NCI-H2227 treated with DMSO at 0.1 percent for 48 hours (cell line): ENCODE data around the gene TXNRD1.
"Not testable (repeated sequence)": the region's sequence is repeated elsewhere in the genome, so short reads cannot be mapped to it uniquely, and the experiment has no call there.

ENCODE experiments used
- DNase-seq: peaks from one replicate; lab custom pipeline; 2025; lab: John Stamatoyannopoulos, UW

TXNRD1 gene

DNA sequence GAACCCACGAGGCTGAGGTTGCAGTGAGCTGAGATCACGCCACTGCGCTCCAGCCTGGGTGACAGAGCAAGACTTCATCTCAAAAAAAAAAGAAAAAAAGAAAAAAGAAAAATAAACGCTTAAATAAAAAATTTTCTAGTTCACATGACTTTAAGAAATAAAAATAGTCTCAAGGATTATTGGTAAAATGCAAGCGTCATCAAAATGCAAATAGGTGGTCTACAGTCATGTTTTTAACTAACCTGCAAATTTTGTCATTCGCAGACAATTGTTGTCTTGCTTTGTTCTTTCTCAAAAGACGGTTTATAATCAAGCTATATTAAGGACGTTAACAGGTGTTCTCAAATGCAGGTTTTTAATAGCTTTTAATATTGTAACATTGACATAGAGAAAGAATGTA, 22.4 kb downstream of the TXNRD1 start:
- no peak for DNase-seq

DNA sequence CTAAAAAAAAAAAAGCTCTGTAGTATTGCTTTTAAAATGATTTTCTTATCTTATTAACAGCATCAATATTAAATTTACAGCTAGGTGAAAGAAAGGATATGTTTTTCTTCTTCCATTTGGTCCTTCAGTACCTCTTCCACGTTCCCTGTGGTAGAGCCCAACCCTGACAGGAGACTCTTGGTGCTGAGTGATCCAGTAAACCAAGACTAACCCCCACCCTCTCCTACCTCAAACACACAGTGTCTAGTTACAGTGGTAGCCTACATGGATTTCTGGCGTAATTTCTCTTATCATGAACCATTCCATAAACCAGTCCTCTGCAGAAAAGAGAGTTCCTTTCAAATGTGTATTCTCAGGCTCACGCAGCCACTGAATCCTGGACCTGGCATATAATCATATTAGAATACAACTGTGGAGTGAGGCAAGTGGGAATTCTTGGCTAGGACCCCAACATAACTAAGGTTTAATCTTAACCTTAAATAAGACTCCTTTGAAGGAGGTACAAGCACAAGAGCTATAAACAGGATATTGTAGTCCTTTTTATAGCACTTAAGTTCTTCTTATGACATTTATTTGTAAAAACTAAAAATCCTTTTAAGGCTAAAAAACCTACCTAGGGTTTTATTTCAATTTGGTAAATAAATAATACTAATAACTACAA, 27.1 kb downstream of the TXNRD1 start:
- no peak for DNase-seq

DNA sequence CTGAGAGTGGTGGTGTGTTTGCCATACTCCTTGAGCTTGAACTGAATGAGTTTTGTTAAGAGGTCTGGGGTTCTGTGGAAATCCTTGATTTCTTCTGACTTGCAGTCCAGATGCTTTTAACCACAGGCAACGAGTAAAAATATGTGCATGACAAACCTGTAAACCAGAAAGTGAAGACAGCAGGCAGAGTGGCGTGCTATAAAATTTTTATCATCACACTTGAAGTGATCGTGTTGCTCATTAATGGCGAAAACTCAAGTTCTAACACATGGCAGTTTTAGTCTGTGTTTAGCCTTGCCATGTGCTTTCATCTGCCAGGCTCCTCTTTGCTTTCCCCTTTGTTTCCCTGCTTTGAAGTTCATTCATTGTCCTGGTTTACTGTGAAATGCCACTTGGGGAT, 28.0 kb downstream of the TXNRD1 start:
- no peak for DNase-seq

DNA sequence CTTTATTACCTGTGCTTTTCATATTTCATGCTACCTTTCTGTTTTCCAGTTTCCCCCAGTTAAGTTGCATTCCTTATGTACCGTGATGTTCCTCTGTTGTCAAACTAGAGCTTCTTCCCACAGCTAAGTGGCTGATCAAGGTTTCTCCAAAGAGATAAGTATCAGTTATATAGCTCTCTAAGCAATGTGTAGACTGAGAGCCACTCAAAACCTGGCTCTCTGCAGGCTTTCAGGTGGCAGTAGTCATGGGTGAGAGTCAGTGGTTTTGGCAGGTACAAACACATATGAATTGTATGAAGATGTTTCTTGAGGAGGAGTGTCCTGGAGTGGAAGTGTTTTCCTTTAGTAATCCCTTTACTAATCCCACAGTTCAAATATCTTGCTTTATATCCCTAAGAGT, 28.4 kb downstream of the TXNRD1 start:
- DNase-seq, result no peak

- no peak for DNase-seq
Observed at GRCh38 chr12:104247698-104248097, 32.1 kb downstream of the TXNRD1 start.

DNA sequence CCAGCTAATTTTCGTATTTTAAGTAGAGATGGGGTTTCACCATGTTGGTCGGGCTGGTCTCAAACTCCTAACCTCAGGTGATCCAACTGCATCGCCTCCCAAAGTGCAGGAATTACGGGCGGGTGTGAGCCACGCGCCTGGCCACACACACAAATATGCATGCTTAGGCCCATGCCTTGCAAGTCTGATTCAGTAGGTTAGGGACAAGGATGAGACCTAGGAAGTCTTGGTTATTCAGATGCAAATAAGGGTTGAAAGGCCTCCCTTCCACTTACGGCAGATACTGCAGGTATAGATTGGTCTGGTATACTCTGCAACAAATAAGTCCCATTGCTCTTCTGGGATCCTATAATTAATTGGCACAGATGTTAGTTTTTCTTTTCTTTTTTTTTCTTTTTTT, 32.9 kb downstream of the TXNRD1 start:
- no peak for DNase-seq

DNA sequence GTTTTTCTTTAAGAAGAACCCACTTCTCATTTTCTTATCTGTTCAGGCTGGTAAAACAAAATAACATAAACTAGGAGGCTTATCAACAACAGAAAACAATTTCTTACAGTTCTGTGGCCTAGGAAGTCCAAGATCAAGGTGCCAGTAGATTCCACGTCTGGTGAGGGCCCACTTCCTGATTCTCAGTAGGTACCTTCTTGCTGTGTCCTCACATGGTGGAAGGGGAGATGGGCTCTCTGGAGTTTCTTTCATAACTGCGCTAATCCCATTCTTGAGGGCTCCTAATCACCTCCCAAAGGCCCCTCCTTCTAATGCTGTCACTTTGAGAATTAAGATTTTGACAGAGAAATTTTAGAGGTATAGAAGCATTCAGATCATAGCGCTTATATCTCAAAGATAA, 33.4 kb downstream of the TXNRD1 start:
- DNase-seq, result no peak

DNA sequence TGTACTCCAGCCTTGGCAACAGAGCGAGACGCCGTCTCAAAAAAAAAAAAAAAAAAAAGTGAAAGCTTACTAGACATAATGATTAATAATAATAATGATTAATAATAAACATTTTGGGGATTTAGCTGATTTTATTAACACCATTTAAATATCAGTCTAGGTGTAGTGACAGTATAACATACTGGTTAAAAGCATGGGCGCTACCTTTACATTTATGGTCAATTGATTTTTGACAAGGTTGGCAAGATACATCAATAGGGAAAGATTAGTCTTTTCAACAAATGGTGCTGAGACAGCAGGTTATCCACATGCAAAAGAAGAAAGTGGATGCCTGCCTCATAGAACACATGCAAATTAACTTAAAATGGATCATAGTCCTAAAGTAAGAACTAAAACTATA, 34.3 kb downstream of the TXNRD1 start:
- DNase-seq, result no peak

GRCh38 chr12:104250366-104251125, 35.0 kb downstream of the TXNRD1 start:
- no peak for DNase-seq

GRCh38 chr12:104257913-104258472, 42.4 kb downstream of the TXNRD1 start:
- DNase-seq, result no peak

DNA sequence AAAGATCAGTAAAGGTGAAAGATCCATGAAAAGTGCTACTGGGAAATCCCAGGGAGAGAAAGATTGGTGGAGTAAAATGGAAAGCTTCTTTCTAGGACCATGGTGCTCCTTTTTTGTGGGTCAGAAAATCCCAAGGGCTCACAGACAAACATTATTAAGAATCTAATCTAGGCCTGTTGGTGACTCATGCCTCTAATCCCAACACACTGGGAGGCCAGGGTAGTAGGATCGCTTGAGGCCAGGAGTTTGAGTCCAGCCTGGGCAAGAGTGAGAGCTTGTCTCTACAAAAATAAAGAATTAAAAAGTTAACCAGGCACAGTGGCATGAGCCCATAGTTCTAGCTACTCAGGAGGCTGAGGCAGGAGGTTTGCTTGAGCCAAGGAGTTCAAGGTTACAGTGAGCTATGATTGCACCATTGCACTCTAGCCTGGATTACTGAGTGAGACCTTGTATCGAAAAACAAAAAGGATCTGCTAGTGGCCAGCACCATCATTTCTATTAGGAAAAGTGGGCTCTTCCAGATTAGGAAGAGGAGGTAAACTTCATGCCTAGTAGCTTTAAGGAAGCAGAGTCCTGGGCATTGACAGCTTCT, 43.0 kb downstream of the TXNRD1 start:
- no peak for DNase-seq

DNA sequence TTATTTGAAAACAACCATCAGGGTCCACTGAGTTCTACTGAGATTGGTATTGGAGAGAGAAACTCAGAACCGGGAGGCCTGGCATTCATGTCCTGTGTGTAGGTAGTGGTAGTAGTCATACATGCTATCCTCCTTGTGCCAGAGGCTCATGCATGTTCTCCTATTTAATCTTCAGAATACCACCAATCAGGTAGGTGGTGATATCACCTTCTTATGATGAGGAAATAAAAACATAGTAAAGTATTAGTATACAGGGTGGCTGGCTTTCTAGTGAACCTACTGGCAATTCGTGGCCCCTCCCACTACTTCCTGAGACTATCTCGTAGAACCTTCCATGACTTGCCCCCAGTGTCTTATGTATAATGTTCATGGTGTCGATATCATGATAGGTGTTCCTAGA, 47.4 kb downstream of the TXNRD1 start:
- no peak for DNase-seq

GRCh38 chr12:104263580-104264358, 48.2 kb downstream of the TXNRD1 start:
- DNase-seq, result no peak

- DNase-seq, result not testable (repeated sequence)
Observed at GRCh38 chr12:104265436-104265835, 49.9 kb downstream of the TXNRD1 start.

- DNase-seq, result no peak
Observed at GRCh38 chr12:104272938-104273337, 57.4 kb downstream of the TXNRD1 start.

DNA sequence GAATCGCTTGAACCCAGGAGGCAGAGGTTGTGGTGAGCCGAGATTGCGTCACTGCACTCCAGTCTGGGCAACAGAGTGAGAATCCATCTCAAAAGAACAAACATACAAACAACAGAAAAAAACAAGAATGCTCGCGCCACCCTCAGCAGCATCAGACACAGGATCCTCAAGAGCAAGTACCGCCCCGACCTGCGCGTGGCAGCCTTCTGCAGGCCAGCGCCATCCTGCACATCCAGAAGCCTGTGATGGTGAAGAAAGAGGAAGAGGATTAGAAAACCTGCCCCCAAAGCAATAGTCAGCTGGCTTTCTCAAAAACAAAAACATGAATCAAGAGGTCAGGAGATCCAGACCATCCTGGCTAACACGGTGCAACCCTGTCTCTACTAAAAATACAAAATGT, 57.9 kb downstream of the TXNRD1 start:
- no peak for DNase-seq

GRCh38 chr12:104274811-104275210, 59.2 kb downstream of the TXNRD1 start:
- no peak for DNase-seq

GRCh38 chr12:104275689-104276088, 60.1 kb downstream of the TXNRD1 start:
- DNase-seq, result no peak

DNA sequence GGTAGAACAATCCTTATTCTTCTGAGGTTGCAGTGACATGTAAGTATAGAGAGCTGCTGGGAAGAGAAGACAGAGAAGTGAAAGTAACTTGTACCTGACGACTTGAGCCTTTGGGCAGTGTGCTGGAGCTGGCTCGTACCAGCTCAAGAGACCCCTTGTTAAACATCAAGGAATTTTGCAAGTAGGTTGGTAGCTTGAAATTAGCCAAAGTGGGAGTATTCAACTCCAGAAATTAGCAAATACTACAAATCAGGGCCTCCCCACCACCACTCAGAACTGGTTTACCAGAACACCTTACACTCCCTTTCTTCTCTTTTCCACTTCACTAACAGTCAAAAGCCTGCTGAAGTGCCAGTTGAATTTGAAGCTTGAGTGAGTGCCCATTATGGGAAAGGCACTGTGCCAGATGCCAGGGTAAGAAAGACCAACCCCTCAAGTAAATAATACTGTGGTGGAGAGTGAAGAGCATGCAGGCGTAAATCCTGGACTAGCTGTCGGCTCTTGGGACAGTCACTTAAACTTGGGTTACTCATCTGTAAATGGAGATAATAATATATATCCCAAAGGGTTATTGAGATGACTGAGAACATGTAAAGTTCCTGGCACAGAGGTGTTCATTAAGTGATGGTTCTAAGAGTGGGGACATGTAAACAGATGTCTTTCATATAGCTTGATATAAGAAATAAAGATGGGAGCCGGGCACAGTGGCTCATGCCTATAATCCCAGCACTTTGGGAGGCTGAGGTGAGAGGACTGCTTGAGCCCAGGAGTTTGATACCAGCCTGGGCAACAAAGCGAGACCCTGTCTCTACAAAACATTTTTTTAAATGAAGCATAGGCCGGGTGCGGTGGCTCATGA, 60.9 kb downstream of the TXNRD1 start:
- DNase-seq, result peak; percentile 42

GRCh38 chr12:104279164-104279563, 63.6 kb downstream of the TXNRD1 start:
- no peak for DNase-seq

GRCh38 chr12:104280111-104280510, 64.5 kb downstream of the TXNRD1 start:
- no peak for DNase-seq
